ENCODE data around the gene PSMB4.

The PSMB4 gene

DNA sequence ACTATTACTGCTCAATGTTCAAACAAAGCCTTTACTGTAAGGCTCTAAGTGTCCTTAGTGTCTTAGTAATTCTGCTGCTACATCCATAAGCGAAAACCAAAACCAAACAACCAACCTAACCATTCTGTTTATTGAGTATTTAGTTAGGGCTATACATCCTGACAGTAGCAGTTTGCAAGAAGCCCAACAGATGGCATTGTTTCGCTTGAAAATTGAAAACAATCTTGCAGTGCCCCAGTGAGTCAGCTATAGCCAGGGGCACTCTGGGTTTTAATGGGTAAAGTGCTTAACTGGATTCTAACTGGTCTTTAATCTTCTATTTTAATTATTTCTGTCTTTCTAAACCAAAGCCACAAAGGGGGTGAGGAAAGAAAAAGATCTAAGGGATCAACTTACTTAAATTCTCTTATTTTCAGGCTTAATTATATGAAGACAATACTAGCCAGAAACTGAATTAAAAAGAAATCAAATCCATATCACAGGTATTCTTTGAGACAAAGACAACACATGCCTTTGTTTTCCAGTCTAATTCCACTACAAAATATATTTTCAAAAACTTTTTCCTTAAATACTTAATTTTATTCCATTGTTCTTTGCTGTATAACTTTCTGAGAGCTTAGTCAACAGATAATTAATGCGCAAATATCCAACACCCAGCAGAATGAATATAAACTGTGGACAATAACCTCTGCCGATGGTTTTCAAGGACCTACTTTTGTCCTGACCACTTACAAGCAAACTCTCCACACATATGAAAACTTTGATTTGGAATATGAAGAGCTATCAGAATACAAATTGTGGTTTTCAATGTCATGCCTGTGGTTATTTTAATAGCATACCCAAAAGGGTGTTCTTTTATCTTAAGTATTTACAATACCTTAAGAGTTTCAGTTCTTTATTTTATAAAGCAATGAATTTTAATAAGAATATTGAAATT is 44.7 kb downstream of the PSMB4 start:
- Histone ChIP-seq H4K20me1 (ENCODE audit: insufficient read depth, low read length, poor library complexity, severe bottlenecking) (peaks cover 94% of the 10 kb centered on the region), H2AFZ (ENCODE audit: low read length) (no peak overlapping the region), H3K9me3 (ENCODE audit: insufficient read depth, low read depth, low read length) (no peaks in the 10 kb centered on the region), H3K4me3 (ENCODE audit: low read length, poor library complexity, severe bottlenecking) (no peak overlapping the region), H3K36me3 (ENCODE audit: insufficient read depth, low read length) (peaks cover 25% of the 10 kb centered on the region), H3K9ac (ENCODE audit: low read depth, low read length, poor library complexity, severe bottlenecking) (no peak overlapping the region), H3K4me1 (ENCODE audit: insufficient read depth, low read length, poor library complexity, severe bottlenecking) (peaks cover 13% of the 10 kb centered on the region), H3K27me3 (ENCODE audit: insufficient read depth, low read length, poor library complexity, severe bottlenecking) (no peaks in the 10 kb centered on the region), H3K4me2 (ENCODE audit: low read depth, low read length, poor library complexity, severe bottlenecking) (peak overlapping the region; percentile 18), H3F3A (ENCODE audit: low read depth) (0 out of 2 replicates have a peak, but pooled peaks cover 9% of the 10 kb centered on the region), H3K79me2 (ENCODE audit: insufficient read depth, low read length) (peaks cover 100% of the 10 kb centered on the region), H3K9me2 (replicated peaks; ENCODE audit: low read depth, low read length) (no peaks in the 10 kb centered on the region)
- no peak for TF ChIP-seq EZH2phosphoT487 (IDR thresholded peaks at IDR 0.05; ENCODE audit: borderline replicate concordance)
- TF ChIP-seq, protein P1, sequence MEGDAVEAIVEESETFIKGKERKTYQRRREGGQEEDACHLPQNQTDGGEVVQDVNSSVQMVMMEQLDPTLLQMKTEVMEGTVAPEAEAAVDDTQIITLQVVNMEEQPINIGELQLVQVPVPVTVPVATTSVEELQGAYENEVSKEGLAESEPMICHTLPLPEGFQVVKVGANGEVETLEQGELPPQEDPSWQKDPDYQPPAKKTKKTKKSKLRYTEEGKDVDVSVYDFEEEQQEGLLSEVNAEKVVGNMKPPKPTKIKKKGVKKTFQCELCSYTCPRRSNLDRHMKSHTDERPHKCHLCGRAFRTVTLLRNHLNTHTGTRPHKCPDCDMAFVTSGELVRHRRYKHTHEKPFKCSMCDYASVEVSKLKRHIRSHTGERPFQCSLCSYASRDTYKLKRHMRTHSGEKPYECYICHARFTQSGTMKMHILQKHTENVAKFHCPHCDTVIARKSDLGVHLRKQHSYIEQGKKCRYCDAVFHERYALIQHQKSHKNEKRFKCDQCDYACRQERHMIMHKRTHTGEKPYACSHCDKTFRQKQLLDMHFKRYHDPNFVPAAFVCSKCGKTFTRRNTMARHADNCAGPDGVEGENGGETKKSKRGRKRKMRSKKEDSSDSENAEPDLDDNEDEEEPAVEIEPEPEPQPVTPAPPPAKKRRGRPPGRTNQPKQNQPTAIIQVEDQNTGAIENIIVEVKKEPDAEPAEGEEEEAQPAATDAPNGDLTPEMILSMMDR (conservative IDR thresholded peaks at IDR 0.05; ENCODE audit: low read length), result peak; percentile 86

DNA sequence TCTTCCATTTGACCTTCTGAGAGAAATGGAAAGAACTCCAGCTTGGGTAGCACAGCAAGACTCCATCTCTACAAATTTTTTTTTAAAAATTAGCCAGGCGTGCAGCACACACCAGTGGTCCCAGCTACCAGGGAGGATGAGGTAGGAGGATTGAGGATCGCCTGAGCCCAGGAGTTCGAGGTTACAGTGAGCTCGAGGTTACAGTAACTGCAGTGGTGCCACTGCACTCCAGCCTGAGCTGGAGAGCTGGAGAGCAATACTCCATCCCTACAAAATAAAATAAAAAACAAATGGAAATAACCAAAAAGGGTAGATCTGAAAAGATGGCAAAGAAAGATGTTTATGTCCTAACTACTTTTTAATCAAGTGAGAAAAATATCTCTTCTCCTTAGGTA is 45.4 kb downstream of the PSMB4 start:
- no peak overlapping the region for H2AFZ ChIP-seq (ENCODE audit: low read length)
- H3K4me2 ChIP-seq (ENCODE audit: low read depth, low read length, poor library complexity, severe bottlenecking), result peak overlapping the region; percentile 18
- peaks cover 100% of the 10 kb centered on the region for H3K79me2 ChIP-seq (ENCODE audit: insufficient read depth, low read length)
- no peak overlapping the region for H3K9ac ChIP-seq (ENCODE audit: low read depth, low read length, poor library complexity, severe bottlenecking)
- no peak for TF ChIP-seq EZH2phosphoT487 (IDR thresholded peaks at IDR 0.05; ENCODE audit: borderline replicate concordance)
- TF ChIP-seq, protein P1 (conservative IDR thresholded peaks at IDR 0.05; ENCODE audit: low read length), result no peak
- no peaks in the 10 kb centered on the region for H3K27me3 ChIP-seq (ENCODE audit: insufficient read depth, low read length, poor library complexity, severe bottlenecking)
- H3K4me3 ChIP-seq (ENCODE audit: low read length, poor library complexity, severe bottlenecking), result no peak overlapping the region
- H3K9me2 ChIP-seq (replicated peaks; ENCODE audit: low read depth, low read length), result no peaks in the 10 kb centered on the region
- H4K20me1 ChIP-seq (ENCODE audit: insufficient read depth, low read length, poor library complexity, severe bottlenecking), result peaks cover 93% of the 10 kb centered on the region
- peaks cover 18% of the 10 kb centered on the region for H3K36me3 ChIP-seq (ENCODE audit: insufficient read depth, low read length)
- H3F3A ChIP-seq (ENCODE audit: low read depth), result 0 out of 2 replicates have a peak, but pooled peaks cover 9% of the 10 kb centered on the region
- no peaks in the 10 kb centered on the region for H3K9me3 ChIP-seq (ENCODE audit: insufficient read depth, low read depth, low read length)
- H3K4me1 ChIP-seq (ENCODE audit: insufficient read depth, low read length, poor library complexity, severe bottlenecking), result peaks cover 13% of the 10 kb centered on the region

DNA sequence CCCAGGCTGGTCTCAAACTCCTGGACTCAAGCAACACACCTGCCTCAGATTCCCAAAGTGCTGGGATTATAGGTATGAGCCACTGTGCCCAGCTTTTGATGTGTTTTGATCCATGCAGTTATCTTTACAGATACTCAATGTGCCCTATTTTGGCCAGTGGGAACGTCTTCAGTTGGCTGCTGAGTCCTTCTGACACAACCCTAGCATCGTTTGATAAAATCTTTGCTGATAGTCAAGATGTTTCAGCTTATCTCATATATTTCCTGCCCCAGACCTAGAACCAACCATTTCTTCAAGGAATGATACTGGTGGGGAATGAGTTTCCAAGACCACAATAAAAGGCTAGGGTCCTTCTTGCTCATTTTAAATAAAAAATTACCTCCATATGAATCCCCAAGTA is 48.3 kb downstream of the PSMB4 start:
- peaks cover 13% of the 10 kb centered on the region for H3K4me1 ChIP-seq (ENCODE audit: insufficient read depth, low read length, poor library complexity, severe bottlenecking)
- H4K20me1 ChIP-seq (ENCODE audit: insufficient read depth, low read length, poor library complexity, severe bottlenecking), result peaks cover 84% of the 10 kb centered on the region

More for the DNA sequence above, 48.3 kb downstream of the PSMB4 start:
- H3K27me3 ChIP-seq (ENCODE audit: insufficient read depth, low read length, poor library complexity, severe bottlenecking), result no peaks in the 10 kb centered on the region
- no peak overlapping the region for H3K4me3 ChIP-seq (ENCODE audit: low read length, poor library complexity, severe bottlenecking)
- TF ChIP-seq, protein P1 (conservative IDR thresholded peaks at IDR 0.05; ENCODE audit: low read length), result no peak
- TF ChIP-seq EZH2phosphoT487 (IDR thresholded peaks at IDR 0.05; ENCODE audit: borderline replicate concordance), result no peak
- no peaks in the 10 kb centered on the region; the same call in 1 of the 2 replicates for H3K36me3 ChIP-seq (ENCODE audit: insufficient read depth, low read length)
- 0 out of 2 replicates have a peak, but pooled peaks cover 9% of the 10 kb centered on the region for H3F3A ChIP-seq (ENCODE audit: low read depth)
- peaks cover 100% of the 10 kb centered on the region for H3K79me2 ChIP-seq (ENCODE audit: insufficient read depth, low read length)
- H3K9me3 ChIP-seq (ENCODE audit: insufficient read depth, low read depth, low read length), result no peaks in the 10 kb centered on the region
- no peak overlapping the region for H3K9ac ChIP-seq (ENCODE audit: low read depth, low read length, poor library complexity, severe bottlenecking)
- no peaks in the 10 kb centered on the region for H3K9me2 ChIP-seq (replicated peaks; ENCODE audit: low read depth, low read length)
- H3K4me2 ChIP-seq (ENCODE audit: low read depth, low read length, poor library complexity, severe bottlenecking), result no peak overlapping the region
- no peak overlapping the region for H2AFZ ChIP-seq (ENCODE audit: low read length)
